ENCODE results near the gene SNED1. TPM values are rescaled to one million over a fixed set of nuclear protein-coding genes. Genes with fewer than 3 reads are reported as not detected.

Gene SNED1
- total and polyA plus RNA-seq, 12 donors: 3.9 to 12.7 (median 6.3) TPM

DNA sequence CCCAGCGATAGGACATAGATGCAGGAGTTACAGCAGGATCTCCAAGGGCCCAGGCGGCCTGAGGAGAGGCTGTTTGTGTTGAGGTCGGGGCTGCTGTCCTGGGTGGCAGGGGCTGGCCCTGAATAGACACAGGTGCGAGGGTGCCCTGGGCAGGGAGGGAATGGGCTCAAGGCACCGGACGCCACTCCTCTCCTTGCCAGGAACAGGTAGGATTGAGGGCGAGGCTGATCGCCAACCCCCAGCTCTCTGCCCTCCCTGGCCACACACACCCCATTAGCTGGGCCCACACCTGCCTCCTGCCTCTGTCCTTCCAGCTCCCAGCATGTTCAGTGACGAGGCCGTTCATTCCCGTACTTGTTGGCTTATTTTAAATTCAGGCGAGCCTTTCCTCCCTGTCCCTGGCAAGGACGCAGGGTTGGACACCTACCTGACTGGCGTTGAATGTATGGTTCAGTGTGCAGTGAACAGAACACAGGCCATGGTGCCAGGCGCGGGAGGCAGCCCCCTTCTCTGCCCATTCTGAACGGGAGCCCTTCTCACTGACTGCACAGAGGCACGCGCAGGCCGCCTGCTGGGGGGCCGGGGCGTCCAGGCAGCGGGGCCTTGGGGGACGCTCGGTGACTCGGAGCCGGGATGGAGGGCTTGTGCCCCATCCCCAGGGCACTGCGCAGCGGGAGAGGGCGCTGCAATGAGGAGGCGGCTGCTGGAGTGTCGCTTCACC is 41.3 kb upstream of the SNED1 start:
- WGBS, 2 donors: 90 to 95% methylated on average over 32 of the region's 32 CpGs
- intact Hi-C loops (cut with DNase I): no loop called here
- H3K4me1 ChIP-seq: peaks cover 0 to 31% (median 27%) of the 10 kb centered on the region in 9 donors
- ATAC-seq (no peak), DNase-seq (no peak)
- H3K4me3 ChIP-seq: no peak overlapping the region
- no peaks in the 10 kb centered on the region for H3K36me3 ChIP-seq
- H3K27ac ChIP-seq: peak overlapping the region in 1 of 10 donors; percentile 43
- no peaks in the 10 kb centered on the region for H3K9me3 ChIP-seq
- TF ChIP-seq, protein P1, sequence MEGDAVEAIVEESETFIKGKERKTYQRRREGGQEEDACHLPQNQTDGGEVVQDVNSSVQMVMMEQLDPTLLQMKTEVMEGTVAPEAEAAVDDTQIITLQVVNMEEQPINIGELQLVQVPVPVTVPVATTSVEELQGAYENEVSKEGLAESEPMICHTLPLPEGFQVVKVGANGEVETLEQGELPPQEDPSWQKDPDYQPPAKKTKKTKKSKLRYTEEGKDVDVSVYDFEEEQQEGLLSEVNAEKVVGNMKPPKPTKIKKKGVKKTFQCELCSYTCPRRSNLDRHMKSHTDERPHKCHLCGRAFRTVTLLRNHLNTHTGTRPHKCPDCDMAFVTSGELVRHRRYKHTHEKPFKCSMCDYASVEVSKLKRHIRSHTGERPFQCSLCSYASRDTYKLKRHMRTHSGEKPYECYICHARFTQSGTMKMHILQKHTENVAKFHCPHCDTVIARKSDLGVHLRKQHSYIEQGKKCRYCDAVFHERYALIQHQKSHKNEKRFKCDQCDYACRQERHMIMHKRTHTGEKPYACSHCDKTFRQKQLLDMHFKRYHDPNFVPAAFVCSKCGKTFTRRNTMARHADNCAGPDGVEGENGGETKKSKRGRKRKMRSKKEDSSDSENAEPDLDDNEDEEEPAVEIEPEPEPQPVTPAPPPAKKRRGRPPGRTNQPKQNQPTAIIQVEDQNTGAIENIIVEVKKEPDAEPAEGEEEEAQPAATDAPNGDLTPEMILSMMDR (IDR thresholded peaks at IDR 0.05): no peak
- peaks cover 0 to 11% (median 0%) of the 10 kb centered on the region in 7 donors for H3K27me3 ChIP-seq

- Histone ChIP-seq H3K4me3 (no peak overlapping the region), H3K36me3 (no peaks in the 10 kb centered on the region), H3K9me3 (no peaks in the 10 kb centered on the region), H3K4me1 (peaks cover 5 to 39% (median 30%) of the 10 kb centered on the region in 9 donors), H3K27ac (peak overlapping the region in 5 of 10 donors; percentile 12 to 43 (median 34)), H3K27me3 (peaks cover 0 to 11% (median 0%) of the 10 kb centered on the region in 7 donors)
- DNase-seq: no peak
- WGBS, 2 donors: 61 to 64% methylated on average over 17 of the region's 17 CpGs
- peak in 6 of 8 donors; percentile 34 to 65 (median 46) for ATAC-seq
- intact Hi-C loops (cut with DNase I): no loop called here
- TF ChIP-seq, protein P1 (IDR thresholded peaks at IDR 0.05): no peak
Observed at GRCh38 chr2:240957656-240958365, 40.6 kb upstream of the SNED1 start.

DNA sequence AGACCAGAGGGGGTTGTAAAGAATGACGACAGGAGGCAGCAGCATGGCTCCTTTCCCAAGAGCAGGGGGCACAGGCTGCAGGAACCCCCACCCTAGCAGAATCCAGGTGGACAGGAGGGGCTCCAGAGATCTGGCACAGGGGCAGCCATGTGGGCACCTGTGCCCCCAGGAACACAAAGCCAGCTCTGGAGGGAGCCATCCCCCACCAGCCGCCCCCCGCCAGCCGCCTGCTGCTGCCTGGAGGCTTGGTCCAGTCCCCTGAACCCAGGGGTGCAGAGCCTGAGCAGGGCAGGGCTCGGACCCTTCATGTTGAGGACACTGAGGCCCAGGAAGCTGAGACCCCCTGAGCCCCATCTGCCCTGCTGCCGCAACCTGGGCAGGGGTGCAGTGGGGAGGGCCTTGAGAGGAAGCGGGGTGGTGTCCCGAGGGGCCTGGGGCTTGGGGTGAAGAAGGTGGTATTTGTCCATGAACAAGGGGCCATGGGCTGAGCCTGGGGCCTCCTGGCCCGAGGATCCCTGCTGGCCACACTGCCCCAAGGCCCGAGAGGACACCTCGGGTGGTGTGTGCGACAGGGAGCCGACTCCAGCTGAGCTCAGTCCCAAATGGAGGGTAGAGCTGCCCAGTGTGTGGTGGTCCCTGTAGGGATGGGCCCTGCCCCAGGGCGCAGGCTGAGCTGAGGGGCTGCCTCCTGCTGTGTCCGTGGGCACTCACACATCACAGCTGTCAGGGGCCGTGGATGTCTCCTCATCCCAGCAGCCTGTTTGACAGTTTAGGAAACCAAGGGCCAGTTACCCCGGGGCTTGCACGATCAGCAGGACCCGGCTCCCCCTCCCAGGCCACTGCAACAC is 39.8 kb upstream of the SNED1 start:
- TF ChIP-seq, protein P1 (IDR thresholded peaks at IDR 0.05): no peak
- no peaks in the 10 kb centered on the region for H3K36me3 ChIP-seq
- DNase-seq: no peak
- peak overlapping the region in 3 of 10 donors; percentile 34 to 43 (median 35) for H3K27ac ChIP-seq
- WGBS, 2 donors: 94 to 95% methylated on average over 19 of the region's 19 CpGs
- no peak overlapping the region for H3K4me3 ChIP-seq
- peaks cover 0 to 11% (median 0%) of the 10 kb centered on the region in 7 donors for H3K27me3 ChIP-seq
- no peak for ATAC-seq
- intact Hi-C loops (cut with DNase I): no loop called here
- no peaks in the 10 kb centered on the region for H3K9me3 ChIP-seq
- H3K4me1 ChIP-seq: peaks cover 5 to 40% (median 29%) of the 10 kb centered on the region in 9 donors
